Measurements from ENCODE around the gene PGGT1B. TPM values are rescaled to one million over a fixed set of nuclear protein-coding genes. Genes with fewer than 3 reads are reported as not detected.
A peak's percentile ranks its signal among the peaks of the same experiment; 100 is the strongest.

Gene PGGT1B
- total RNA-seq, 1 experiment from 2014 or later: 31.1 TPM

- Histone ChIP-seq H3K4me1 (replicated peaks; ENCODE audit: insufficient read depth) (peaks cover 10% of the 10 kb centered on the region), H3K27ac (no peak overlapping the region), H3K27me3 (ENCODE audit: insufficient read depth, low read depth) (no peaks in the 10 kb centered on the region), H3K4me3 (no peak overlapping the region), H3K9me3 (ENCODE audit: insufficient read depth, low read depth) (no peaks in the 10 kb centered on the region), H3K36me3 (ENCODE audit: low read depth) (no peaks in the 10 kb centered on the region), H2AFZ (no peak overlapping the region), H3K79me2 (ENCODE audit: low read depth) (peaks cover 18% of the 10 kb centered on the region; the same call in 1 of the 2 replicates), H3K4me2 (peak overlapping the region; percentile 51), H3K9me2 (ENCODE audit: insufficient read depth) (0 out of 2 replicates have a peak, but pooled peaks cover 4% of the 10 kb centered on the region), H4K20me1 (ENCODE audit: insufficient read depth) (no peaks in the 10 kb centered on the region), H3F3A (ENCODE audit: insufficient read depth, low read depth) (peaks cover 17% of the 10 kb centered on the region)
- POLR2A ChIA-PET (ENCODE audit: unreplicated experiment): no interaction called here
- no peak for TF ChIP-seq EZH2 (IDR thresholded peaks at IDR 0.05; ENCODE audit: low read depth)
- TF ChIP-seq CTCF (conservative IDR thresholded peaks at IDR 0.05): no peak
- no peak for DNase-seq
- CTCF ChIA-PET: interaction anchor here (0.6 kb wide), 1 partner anchor 277 kb away, joined by 4 read pairs; no protein-coding TSS in a partner anchor
- intact Hi-C loops (cut with micrococcal nuclease; ENCODE audit: unreplicated experiment): loop anchor here (2.0 to 5.0 kb wide), 2 partner anchors 35 to 330 kb away; partner anchors contain the start of genes PGGT1B and TMED7
- BruUV-seq (replicated peaks): no TSS peak
Measured at GRCh38 chr5:115297031-115297430, 34.4 kb upstream of the PGGT1B start.

GRCh38 chr5:115296124-115297022 is 33.7 kb upstream of the PGGT1B start, which contains the start of gene CCDC112:
TSS of gene CCDC112 (minus strand) at chr5:115296654. CDS start at chr5:115296543, 111 bp downstream.
- Histone ChIP-seq H3K4me3 (peak within 1 kb of the TSS; percentile 94), H3K4me1 (replicated peaks; ENCODE audit: insufficient read depth) (peaks cover 10% of the 10 kb centered on the region), H3K9me3 (ENCODE audit: insufficient read depth, low read depth) (no peaks in the 10 kb centered on the region), H3K36me3 (ENCODE audit: low read depth) (no peaks in the 10 kb centered on the region), H2AFZ (peak within 1 kb of the TSS; percentile 97), H3F3A (ENCODE audit: insufficient read depth, low read depth) (peaks cover 17% of the 10 kb centered on the region), H3K27me3 (ENCODE audit: insufficient read depth, low read depth) (no peaks in the 10 kb centered on the region), H3K79me2 (ENCODE audit: low read depth) (peaks cover 18% of the 10 kb centered on the region; the same call in 1 of the 2 replicates), H3K9me2 (ENCODE audit: insufficient read depth) (0 out of 2 replicates have a peak, but pooled peaks cover 3% of the 10 kb centered on the region), H4K20me1 (ENCODE audit: insufficient read depth) (no peaks in the 10 kb centered on the region), H3K4me2 (peak within 1 kb of the TSS; percentile 98), H3K27ac (no peak within 1 kb of the TSS)
- ChIA-PET CTCF (interaction anchor here (0.6 kb wide), 2 partner anchors 34 to 278 kb away, joined by 7 to 16 read pairs; no protein-coding TSS in a partner anchor), POLR2A (ENCODE audit: unreplicated experiment) (interaction anchor here (0.6 to 0.8 kb wide), 3 partner anchors 38 to 255 kb away, joined by 3 to 8 read pairs (median 3); no protein-coding TSS in a partner anchor)
- TF ChIP-seq EZH2 (IDR thresholded peaks at IDR 0.05; ENCODE audit: low read depth) (no peak), CTCF (conservative IDR thresholded peaks at IDR 0.05) (no peak)
- no TSS peak for BruUV-seq (replicated peaks)
- DNase-seq: peak; percentile 56 to 85
- intact Hi-C loops (cut with micrococcal nuclease; ENCODE audit: unreplicated experiment): loop anchor here (2.0 to 5.0 kb wide), 2 partner anchors 34 to 330 kb away; partner anchors contain the start of genes PGGT1B and TMED7

- Histone ChIP-seq H3F3A (ENCODE audit: insufficient read depth, low read depth) (peaks cover 17% of the 10 kb centered on the region), H3K4me1 (replicated peaks; ENCODE audit: insufficient read depth) (peaks cover 10% of the 10 kb centered on the region), H3K79me2 (ENCODE audit: low read depth) (peaks cover 18% of the 10 kb centered on the region; the same call in 1 of the 2 replicates), H3K36me3 (ENCODE audit: low read depth) (no peaks in the 10 kb centered on the region), H3K9me3 (ENCODE audit: insufficient read depth, low read depth) (no peaks in the 10 kb centered on the region), H3K4me3 (peak overlapping the region; percentile 94), H3K4me2 (peak overlapping the region; percentile 98), H4K20me1 (ENCODE audit: insufficient read depth) (no peaks in the 10 kb centered on the region), H3K27ac (no peak overlapping the region), H3K9me2 (ENCODE audit: insufficient read depth) (no peaks in the 10 kb centered on the region), H3K27me3 (ENCODE audit: insufficient read depth, low read depth) (no peaks in the 10 kb centered on the region), H2AFZ (peak overlapping the region; percentile 97)
- TF ChIP-seq EZH2 (IDR thresholded peaks at IDR 0.05; ENCODE audit: low read depth) (no peak), CTCF (conservative IDR thresholded peaks at IDR 0.05) (no peak)
- DNase-seq: no peak
- ChIA-PET CTCF (no interaction called here), POLR2A (ENCODE audit: unreplicated experiment) (interaction anchor here (0.7 to 0.8 kb wide), 2 partner anchors 38 to 84 kb away, joined by 3 to 8 read pairs; no protein-coding TSS in a partner anchor)
- TSS peak; percentile 53 for BruUV-seq (replicated peaks)
- intact Hi-C loops (cut with micrococcal nuclease; ENCODE audit: unreplicated experiment): loop anchor here (2.0 to 5.0 kb wide), 2 partner anchors 33 to 331 kb away; partner anchors contain the start of genes PGGT1B and TMED7
Measured at GRCh38 chr5:115295777-115296123, 33.1 kb upstream of the PGGT1B start.
